A673 (cell line): ENCODE data around the gene TRABD. TPM values are rescaled to one million over a fixed set of nuclear protein-coding genes. Genes with fewer than 3 reads are reported as not detected.

Experiments
- BruUV-seq: library from RNA; stranded (reverse); fragments of 400-500 nt; replicated peaks from 2 replicates; lab custom pipeline; 2021; lab: Mats Ljungman, UMichigan
- CTCF ChIA-PET: fragments of 300-600 bp; sonication (Branson Sonifier 250); formaldehyde crosslinking; loops from one replicate; lab custom pipeline; 2022; ENCODE audit warnings: antibody characterized with exemption; lab: Charles Lee
- POLR2A ChIA-PET: fragments of 300-600 bp; sonication (Branson Sonifier 250); formaldehyde crosslinking; loops from one replicate; lab custom pipeline; 2022; ENCODE audit warnings: antibody characterized with exemption; ENCODE audit not compliant: low non-redundant PET; lab: Charles Lee
- DNase-seq: peaks from one replicate; pipeline ENCODE4 v3.0.0-alpha.2; 2015; ENCODE audit warnings: low spot score
- H3K27ac ChIP-seq: fragments of 200-600 bp; sonication (generic); 2 replicates; pipeline ENCODE4 v1.5.1; 2016; ENCODE audit warnings: mixed run types, low read depth, mild to moderate bottlenecking, mixed read lengths, antibody characterized with exemption, low read length; ENCODE audit not compliant: poor library complexity, severe bottlenecking
- H3K27me3 ChIP-seq: fragments of 200-600 bp; sonication (generic); replicated peaks from 2 replicates; pipeline ENCODE4 v1.6.1; 2017; ENCODE audit warnings: mixed run types, low read depth, mild to moderate bottlenecking, mixed read lengths, antibody characterized with exemption, low read length; ENCODE audit not compliant: insufficient read depth, poor library complexity
- H3K36me3 ChIP-seq: fragments of 200-600 bp; sonication (generic); 2 replicates; pipeline ENCODE4 v1.6.1; 2016; ENCODE audit warnings: mixed run types, mild to moderate bottlenecking, mixed read lengths, antibody characterized with exemption, low read length; ENCODE audit not compliant: insufficient read depth, poor library complexity, severe bottlenecking
- H3K4me1 ChIP-seq: fragments of 200-600 bp; sonication (generic); 2 replicates; pipeline ENCODE4 v1.6.1; 2017; ENCODE audit warnings: mixed run types, mild to moderate bottlenecking, mixed read lengths, antibody characterized with exemption, low read length; ENCODE audit not compliant: insufficient read depth, poor library complexity, severe bottlenecking
- H3K4me3 ChIP-seq: fragments of 200-600 bp; sonication (generic); 2 replicates; pipeline ENCODE4 v1.5.1; 2016; ENCODE audit warnings: low read depth, mixed run types, mild to moderate bottlenecking, mixed read lengths, low read length; ENCODE audit not compliant: poor library complexity, severe bottlenecking
- H3K9me3 ChIP-seq: fragments of 200-600 bp; sonication (generic); 2 replicates; pipeline ENCODE4 v1.6.1; 2016; ENCODE audit warnings: mixed run types, low read depth, mild to moderate bottlenecking, mixed read lengths, antibody characterized with exemption, low read length; ENCODE audit not compliant: poor library complexity, severe bottlenecking
- EZH2 ChIP-seq: fragments of 200-600 bp; sonication (generic); IDR thresholded peaks from 2 replicates; pipeline ENCODE4 v1.6.1; 2017; ENCODE audit warnings: borderline replicate concordance, low read depth, mild to moderate bottlenecking, mixed read lengths, antibody characterized with exemption, low read length; ENCODE audit not compliant: poor library complexity, severe bottlenecking
- intact Hi-C: fragments of 100-400 bp; cut with micrococcal nuclease; formaldehyde crosslinking; loops from one replicate; pipeline ENCODE4 v1.10.0; 2022; ENCODE audit not compliant: unreplicated experiment
- total RNA-seq: library from RNA; stranded (reverse); gene quantifications from 2 replicates; pipeline ENCODE4 v1.2.3, GENCODE V29; 2021
- TF ChIP-seq, protein P1 (sequence below): fragments of 300-800, 200-600 bp; sonication (generic); conservative IDR thresholded peaks from 2 replicates; pipeline ENCODE4 v1.5.1; 2017; ENCODE audit warnings: low read depth, mild to moderate bottlenecking, antibody characterized with exemption, low read length, moderate library complexity, mixed read lengths

TRABD gene
- total RNA-seq, 1 experiment from 2014 or later: 63.9 TPM

DNA sequence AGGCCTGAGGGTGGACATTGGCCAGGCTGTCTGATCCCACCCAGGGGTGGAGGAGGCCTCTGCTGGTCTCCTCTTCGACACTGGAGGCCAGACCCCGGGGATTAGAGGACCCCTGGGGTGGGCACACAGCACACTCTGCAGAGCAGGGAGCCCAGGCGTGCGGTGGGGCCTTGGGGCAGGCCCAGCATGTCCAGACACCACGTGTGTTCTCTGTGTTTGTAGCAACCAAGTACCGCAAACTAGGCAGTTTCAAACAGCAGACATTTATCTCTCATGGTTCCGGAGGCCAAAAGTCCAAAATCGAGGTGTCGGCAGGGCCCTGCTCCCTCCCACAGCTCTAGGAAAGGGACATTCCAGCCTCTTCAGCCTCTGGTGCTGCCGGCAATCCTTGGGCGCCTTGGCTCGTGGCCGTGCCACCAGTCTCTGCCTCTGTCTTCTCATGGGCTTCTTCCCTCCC is 13.7 kb upstream of the TRABD start:
- no peak overlapping the region for H3K27ac ChIP-seq
- no peaks in the 10 kb centered on the region for H3K36me3 ChIP-seq
- peaks cover 4% of the 10 kb centered on the region for H3K4me1 ChIP-seq
- H3K9me3 ChIP-seq: no peaks in the 10 kb centered on the region
- ChIA-PET CTCF (no interaction called here), POLR2A (no interaction called here)
- no peak for DNase-seq
- intact Hi-C loops: no loop called here
- BruUV-seq: no TSS peak
- H3K27me3 ChIP-seq: no peaks in the 10 kb centered on the region
- no peak overlapping the region for H3K4me3 ChIP-seq
- TF ChIP-seq, protein P1, sequence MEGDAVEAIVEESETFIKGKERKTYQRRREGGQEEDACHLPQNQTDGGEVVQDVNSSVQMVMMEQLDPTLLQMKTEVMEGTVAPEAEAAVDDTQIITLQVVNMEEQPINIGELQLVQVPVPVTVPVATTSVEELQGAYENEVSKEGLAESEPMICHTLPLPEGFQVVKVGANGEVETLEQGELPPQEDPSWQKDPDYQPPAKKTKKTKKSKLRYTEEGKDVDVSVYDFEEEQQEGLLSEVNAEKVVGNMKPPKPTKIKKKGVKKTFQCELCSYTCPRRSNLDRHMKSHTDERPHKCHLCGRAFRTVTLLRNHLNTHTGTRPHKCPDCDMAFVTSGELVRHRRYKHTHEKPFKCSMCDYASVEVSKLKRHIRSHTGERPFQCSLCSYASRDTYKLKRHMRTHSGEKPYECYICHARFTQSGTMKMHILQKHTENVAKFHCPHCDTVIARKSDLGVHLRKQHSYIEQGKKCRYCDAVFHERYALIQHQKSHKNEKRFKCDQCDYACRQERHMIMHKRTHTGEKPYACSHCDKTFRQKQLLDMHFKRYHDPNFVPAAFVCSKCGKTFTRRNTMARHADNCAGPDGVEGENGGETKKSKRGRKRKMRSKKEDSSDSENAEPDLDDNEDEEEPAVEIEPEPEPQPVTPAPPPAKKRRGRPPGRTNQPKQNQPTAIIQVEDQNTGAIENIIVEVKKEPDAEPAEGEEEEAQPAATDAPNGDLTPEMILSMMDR: no peak
- no peak for TF ChIP-seq EZH2

DNA sequence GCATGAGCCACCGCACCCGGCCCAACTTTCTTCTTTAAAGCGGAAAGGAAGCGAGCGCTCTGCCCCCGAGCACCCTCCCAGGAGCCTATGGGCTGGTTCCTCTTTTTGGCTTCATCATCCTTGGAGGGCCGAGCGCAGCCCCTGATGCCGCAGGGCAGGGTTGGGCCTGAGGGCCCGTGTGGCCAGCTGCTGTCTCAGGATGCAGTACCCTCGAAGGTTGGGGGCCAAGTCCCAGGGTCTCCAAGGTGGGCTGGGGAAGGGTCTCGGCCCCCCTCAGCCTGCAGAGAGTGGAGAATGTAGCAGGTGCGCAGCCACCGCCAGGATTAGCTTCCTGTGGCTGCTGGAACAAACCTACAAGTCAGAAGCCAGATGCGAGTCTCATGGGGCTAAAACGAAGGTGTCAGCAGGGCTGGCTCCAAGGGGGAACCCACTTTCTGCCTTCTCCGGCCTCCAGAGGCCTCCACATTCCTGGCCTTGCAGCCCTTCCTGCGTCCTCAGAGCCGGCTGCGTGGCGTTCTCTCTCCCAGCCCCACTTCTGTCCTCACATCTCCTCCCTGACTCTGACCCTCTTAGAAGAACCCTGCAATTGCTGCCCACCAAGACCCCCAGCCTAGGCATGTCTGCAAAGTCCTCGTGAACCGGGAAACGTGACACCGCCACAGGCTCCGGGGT is 12.3 kb upstream of the TRABD start:
- no TSS peak for BruUV-seq
- intact Hi-C loops: no loop called here
- no peaks in the 10 kb centered on the region for H3K9me3 ChIP-seq
- ChIA-PET POLR2A (no interaction called here), CTCF (interaction anchor here (0.6 kb wide), 1 partner anchor 242 kb away, joined by 4 read pairs; no protein-coding TSS in a partner anchor)
- TF ChIP-seq, protein P1: no peak
- no peak for TF ChIP-seq EZH2
- H3K27me3 ChIP-seq: no peaks in the 10 kb centered on the region
- no peak overlapping the region for H3K4me3 ChIP-seq
- DNase-seq: no peak
- no peaks in the 10 kb centered on the region for H3K36me3 ChIP-seq
- no peak overlapping the region for H3K27ac ChIP-seq
- peaks cover 4% of the 10 kb centered on the region for H3K4me1 ChIP-seq

GRCh38 chr22:50173983-50174355 is 11.7 kb upstream of the TRABD start:
- intact Hi-C loops: no loop called here
- ChIA-PET CTCF (interaction anchor here (0.6 kb wide), 1 partner anchor 243 kb away, joined by 4 read pairs; no protein-coding TSS in a partner anchor), POLR2A (no interaction called here)
- H3K9me3 ChIP-seq: no peaks in the 10 kb centered on the region
- no peak for DNase-seq
- H3K4me3 ChIP-seq: no peak overlapping the region
- H3K36me3 ChIP-seq: no peaks in the 10 kb centered on the region
- peaks cover 3% of the 10 kb centered on the region for H3K4me1 ChIP-seq
- BruUV-seq: no TSS peak
- TF ChIP-seq, protein P1: no peak
- TF ChIP-seq EZH2: no peak
- no peaks in the 10 kb centered on the region for H3K27me3 ChIP-seq
- no peak overlapping the region for H3K27ac ChIP-seq
